Measurements from ENCODE around the gene KCNAB2.

Gene KCNAB2

DNA sequence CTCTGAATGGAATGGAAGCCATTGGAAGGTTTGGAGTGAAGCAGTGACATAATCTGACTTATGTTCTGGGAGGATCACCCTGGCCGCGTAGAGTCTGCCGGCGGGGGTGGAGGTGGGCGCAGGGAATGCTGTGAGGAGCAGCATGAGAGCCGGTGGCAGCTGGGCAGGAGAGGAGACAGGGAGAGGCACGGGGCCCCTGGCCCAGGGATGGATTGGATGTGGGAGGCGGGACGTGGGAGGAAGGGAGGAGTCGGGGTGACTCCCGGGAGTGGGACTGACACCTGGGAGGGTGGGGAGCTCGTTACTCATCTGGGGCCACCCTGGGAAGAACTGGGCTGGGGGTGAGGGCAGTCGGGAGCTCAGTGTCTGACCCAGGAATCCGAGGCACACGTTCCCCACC lies 10.4 kb upstream of the KCNAB2 start:
- DNase-seq (ENCODE audit: insufficient read length) (no peak), FAIRE-seq (no peak)
- TF ChIP-seq POLR2AphosphoS5 (IDR thresholded peaks at IDR 0.05; ENCODE audit: low read depth, low read length) (no peak), TAF1 (IDR thresholded peaks at IDR 0.05; ENCODE audit: borderline replicate concordance, low read depth, low read length) (no peak), POLR2A (IDR thresholded peaks at IDR 0.05; ENCODE audit: low read depth, low read length) (no peak)

DNA sequence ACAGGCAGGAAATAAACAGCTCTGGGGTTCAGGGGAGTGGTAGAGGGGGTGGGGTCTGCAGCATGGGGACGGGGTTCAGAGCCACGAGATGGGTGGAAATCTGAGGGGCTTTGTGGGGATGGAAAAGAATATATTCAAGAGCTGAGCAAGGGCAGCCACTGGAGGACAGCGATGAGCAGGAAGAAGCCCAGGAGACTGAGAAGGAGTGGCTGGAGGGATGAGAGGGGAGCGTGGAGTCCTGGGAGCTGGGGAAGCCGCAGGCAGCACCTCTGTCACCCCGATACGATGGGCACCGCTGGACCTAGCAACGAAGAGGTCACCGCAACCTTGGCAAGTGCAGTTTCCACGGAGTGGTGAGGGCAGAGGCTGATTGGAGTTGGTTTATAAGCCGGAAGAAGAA lies 10.0 kb upstream of the KCNAB2 start:
- no peak for TF ChIP-seq TAF1 (IDR thresholded peaks at IDR 0.05; ENCODE audit: borderline replicate concordance, low read depth, low read length)
- TF ChIP-seq POLR2A (IDR thresholded peaks at IDR 0.05; ENCODE audit: low read depth, low read length) = no peak
- no peak for TF ChIP-seq POLR2AphosphoS5 (IDR thresholded peaks at IDR 0.05; ENCODE audit: low read depth, low read length)
- DNase-seq (ENCODE audit: insufficient read length) = no peak
- no peak for FAIRE-seq

DNA sequence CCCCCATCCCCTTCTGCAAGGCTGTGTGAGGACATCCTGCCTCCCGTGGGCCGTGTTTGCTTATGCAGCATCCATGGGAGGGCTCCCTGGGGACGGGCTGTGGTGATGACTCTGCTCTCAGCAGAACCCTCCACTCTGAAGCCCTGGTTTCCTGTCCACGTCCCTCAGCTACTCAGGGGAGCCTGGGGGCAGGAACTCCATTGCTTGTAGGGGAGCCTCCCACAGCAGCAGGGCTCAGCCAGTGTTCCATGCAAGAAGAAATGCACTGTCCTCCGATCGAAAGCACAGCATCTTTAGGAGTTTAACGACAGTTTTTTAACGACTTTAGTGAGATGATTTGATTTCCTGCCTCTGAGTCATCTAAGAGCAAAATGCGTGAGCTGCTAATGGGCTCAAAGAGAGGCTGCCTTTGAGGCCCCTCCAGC lies 8.3 kb upstream of the KCNAB2 start:
- no peak for FAIRE-seq
- TF ChIP-seq TAF1 (IDR thresholded peaks at IDR 0.05; ENCODE audit: borderline replicate concordance, low read depth, low read length) = no peak
- no peak for TF ChIP-seq POLR2AphosphoS5 (IDR thresholded peaks at IDR 0.05; ENCODE audit: low read depth, low read length)
- no peak for DNase-seq (ENCODE audit: insufficient read length)

DNA sequence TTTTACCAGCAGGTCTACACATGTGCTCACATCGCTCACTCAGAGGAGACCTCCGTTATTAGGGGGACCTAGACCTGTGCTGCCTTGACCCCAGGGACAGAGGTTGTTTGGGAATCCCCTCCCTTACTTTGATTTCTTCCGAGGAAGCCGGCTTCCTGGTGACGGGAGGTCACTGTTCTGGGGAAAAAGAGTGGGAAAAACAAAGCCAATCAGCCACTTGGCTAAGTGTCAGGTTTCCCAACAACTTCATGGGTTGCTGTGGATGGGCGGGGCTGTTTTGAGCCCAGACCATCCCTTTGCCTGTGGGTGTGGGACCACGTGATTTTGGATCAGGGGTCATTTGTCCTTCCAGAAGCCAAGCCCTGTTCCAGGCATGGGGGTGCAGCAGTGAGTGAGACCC lies 7.1 kb upstream of the KCNAB2 start:
- DNase-seq (ENCODE audit: insufficient read length) (no peak), FAIRE-seq (no peak)
- TF ChIP-seq TAF1 (IDR thresholded peaks at IDR 0.05; ENCODE audit: borderline replicate concordance, low read depth, low read length) (no peak), POLR2AphosphoS5 (IDR thresholded peaks at IDR 0.05; ENCODE audit: low read depth, low read length) (no peak), POLR2A (IDR thresholded peaks at IDR 0.05; ENCODE audit: low read depth, low read length) (no peak)

DNA sequence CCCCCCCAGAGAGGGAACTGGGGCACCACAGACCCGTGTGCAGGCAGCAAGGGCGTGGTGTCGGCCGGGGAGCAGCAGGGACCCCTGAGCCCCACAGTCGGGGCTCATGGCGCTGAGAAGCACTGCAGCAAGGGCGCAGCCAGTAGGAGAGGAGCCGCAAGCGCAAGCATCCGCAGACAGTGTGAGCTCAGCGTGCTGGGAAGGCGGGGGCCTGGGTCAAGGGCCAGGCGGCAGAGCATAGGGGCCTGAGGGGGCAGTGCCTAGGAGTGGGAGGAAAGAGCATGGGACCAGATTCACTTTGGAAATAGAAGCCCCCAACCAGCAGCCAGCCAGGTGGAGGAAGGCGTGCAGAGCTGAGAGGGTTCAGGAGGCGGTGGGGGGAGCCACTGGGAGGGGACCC lies 6.7 kb upstream of the KCNAB2 start:
- FAIRE-seq = no peak
- TF ChIP-seq TAF1 (IDR thresholded peaks at IDR 0.05; ENCODE audit: borderline replicate concordance, low read depth, low read length) (no peak), POLR2AphosphoS5 (IDR thresholded peaks at IDR 0.05; ENCODE audit: low read depth, low read length) (no peak)
- no peak for DNase-seq (ENCODE audit: insufficient read length)

DNA sequence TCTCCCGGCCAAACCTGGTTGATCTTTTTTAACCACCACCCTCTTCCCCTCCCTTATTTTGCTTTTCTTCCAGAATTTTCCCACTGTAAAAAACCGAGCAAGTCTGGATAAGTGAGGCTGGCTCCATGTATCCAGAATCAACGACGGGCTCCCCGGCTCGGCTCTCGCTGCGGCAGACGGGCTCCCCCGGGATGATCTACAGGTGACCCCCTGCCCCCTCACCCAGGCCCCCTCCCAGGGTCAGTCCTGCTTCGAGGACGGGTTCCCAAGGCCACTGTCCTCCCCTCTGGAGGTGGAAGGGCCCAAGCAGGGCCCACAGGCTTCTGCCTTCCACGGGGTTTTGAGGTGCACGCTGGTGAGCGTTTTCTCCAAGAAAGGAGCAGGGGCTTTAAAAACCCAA lies 5.2 kb upstream of the KCNAB2 start:
- FAIRE-seq (no peak), DNase-seq (ENCODE audit: insufficient read length) (no peak)
- TF ChIP-seq POLR2AphosphoS5 (IDR thresholded peaks at IDR 0.05; ENCODE audit: low read depth, low read length) (no peak), POLR2A (IDR thresholded peaks at IDR 0.05; ENCODE audit: low read depth, low read length) (no peak), TAF1 (IDR thresholded peaks at IDR 0.05; ENCODE audit: borderline replicate concordance, low read depth, low read length) (no peak)

DNA sequence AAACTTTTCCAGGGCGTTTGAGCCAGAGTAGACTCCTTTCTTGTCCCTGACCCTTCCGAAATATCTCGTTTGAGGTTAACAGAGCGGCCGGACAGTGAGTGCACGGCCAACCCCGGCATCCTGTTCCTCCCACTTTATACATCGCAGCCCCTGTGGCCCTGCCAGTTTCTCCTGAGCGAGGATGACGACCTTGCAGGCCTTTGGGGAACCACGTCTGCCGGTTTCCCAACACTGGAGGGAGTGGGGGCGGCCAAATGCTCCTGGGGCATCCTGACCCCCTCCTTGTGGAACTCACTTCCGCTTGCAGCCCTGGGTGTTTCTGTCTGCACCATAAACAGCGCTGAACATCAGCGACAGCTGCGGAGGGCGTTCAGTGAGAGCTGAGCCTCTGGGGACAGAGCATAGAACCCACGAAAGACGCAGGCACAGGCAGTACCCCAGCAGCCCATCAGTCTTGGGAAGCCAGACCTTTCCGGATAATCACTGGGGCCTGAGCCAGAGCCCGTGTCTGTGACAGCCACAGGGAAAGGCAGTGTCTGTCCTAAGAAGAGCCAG lies 4.8 kb upstream of the KCNAB2 start:
- TF ChIP-seq TAF1 (IDR thresholded peaks at IDR 0.05; ENCODE audit: borderline replicate concordance, low read depth, low read length) (no peak), POLR2AphosphoS5 (IDR thresholded peaks at IDR 0.05; ENCODE audit: low read depth, low read length) (no peak), POLR2A (IDR thresholded peaks at IDR 0.05; ENCODE audit: low read depth, low read length) (no peak)
- FAIRE-seq (no peak), DNase-seq (ENCODE audit: insufficient read length) (no peak)

DNA sequence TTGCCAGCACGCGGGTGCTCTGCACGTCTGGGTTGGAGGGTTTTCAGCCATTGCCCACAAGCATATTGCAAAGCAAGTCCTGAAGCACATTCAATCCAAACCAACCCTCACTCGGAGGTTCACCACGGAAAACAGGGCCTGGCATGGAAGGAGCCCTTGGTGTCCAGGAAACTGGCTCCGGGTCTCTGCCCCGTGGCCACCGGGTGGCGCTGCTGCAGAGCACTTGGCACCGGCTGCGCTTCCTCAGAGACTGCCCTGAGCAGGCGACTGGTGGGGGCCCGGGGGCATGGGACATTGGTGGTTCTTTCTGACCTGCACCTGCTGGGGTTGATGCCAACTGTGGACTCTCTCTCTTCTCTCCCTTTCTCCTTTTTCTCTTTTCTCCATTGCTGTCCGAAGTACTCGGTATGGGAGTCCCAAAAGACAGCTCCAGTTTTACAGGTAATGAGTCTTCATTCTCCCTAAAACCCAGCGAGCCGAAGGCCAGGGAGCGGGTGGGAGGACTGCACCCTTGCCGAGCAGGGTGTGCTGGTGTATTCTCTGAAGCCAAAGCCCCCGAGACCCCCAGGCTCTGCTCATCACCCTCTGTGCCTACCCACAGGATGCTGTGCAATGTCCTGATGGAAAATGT lies 4.1 kb upstream of the KCNAB2 start:
- FAIRE-seq (no peak), DNase-seq (ENCODE audit: insufficient read length) (peak; percentile 58)
- TF ChIP-seq TAF1 (IDR thresholded peaks at IDR 0.05; ENCODE audit: borderline replicate concordance, low read depth, low read length) = no peak
- no peak for TF ChIP-seq POLR2AphosphoS5 (IDR thresholded peaks at IDR 0.05; ENCODE audit: low read depth, low read length)
- no peak for TF ChIP-seq POLR2A (IDR thresholded peaks at IDR 0.05; ENCODE audit: low read depth, low read length)

DNA sequence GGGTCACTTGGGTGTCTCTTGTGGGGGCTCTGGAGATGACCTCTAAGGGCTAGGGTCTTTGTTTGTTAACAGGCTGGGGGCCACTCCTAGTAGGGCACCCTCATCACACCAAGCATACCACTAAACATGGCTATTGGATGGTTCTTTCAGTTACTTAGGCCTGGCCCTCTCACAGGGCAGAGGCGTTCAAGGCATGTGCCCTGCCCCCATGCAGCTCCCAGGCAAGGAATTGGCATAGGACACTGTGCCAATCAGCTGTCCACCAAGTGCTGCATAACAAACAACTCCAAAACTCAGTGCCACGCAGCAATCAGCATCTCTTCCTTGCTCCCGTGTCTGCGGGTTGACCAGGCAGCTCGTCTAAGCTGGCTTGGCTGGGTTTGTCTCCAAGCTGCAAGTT lies 2.1 kb upstream of the KCNAB2 start:
- no peak for TF ChIP-seq POLR2A (IDR thresholded peaks at IDR 0.05; ENCODE audit: low read depth, low read length)
- no peak for TF ChIP-seq POLR2AphosphoS5 (IDR thresholded peaks at IDR 0.05; ENCODE audit: low read depth, low read length)
- TF ChIP-seq TAF1 (IDR thresholded peaks at IDR 0.05; ENCODE audit: borderline replicate concordance, low read depth, low read length) = no peak
- no peak for DNase-seq (ENCODE audit: insufficient read length)
- FAIRE-seq = no peak

DNA sequence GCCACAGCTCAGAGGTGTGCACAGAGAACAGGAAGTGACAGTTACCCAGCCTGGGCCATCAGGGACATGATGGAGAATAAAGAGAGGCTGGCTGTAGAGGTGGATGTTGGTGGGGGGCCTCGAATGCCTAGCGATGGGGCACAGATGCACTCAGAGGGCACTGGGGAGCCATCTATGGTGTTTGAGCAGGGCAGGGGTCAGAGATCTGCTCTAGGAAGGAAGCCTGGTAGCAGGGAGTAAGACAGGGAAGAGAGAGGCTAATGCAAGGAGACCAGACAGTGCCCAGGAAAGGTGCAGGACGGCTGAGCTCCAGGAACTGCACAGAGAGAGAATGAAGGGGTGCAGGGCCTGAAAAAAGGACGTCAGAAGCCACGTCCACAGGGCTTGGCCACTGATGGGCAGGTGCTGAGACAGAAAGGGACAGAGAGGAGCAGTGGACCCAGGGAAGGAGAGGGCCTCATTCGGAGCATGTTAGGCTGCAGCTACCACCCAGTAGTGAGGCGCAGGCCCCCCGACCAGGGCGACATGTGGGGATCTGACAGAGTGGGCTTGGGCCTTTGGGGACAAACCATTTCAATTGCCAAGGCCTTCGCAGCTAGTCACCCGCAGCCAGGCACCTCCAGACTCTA lies 1.1 kb upstream of the KCNAB2 start:
- no peak for FAIRE-seq
- TF ChIP-seq POLR2A (IDR thresholded peaks at IDR 0.05; ENCODE audit: low read depth, low read length) (no peak), TAF1 (IDR thresholded peaks at IDR 0.05; ENCODE audit: borderline replicate concordance, low read depth, low read length) (no peak), POLR2AphosphoS5 (IDR thresholded peaks at IDR 0.05; ENCODE audit: low read depth, low read length) (no peak)

DNA sequence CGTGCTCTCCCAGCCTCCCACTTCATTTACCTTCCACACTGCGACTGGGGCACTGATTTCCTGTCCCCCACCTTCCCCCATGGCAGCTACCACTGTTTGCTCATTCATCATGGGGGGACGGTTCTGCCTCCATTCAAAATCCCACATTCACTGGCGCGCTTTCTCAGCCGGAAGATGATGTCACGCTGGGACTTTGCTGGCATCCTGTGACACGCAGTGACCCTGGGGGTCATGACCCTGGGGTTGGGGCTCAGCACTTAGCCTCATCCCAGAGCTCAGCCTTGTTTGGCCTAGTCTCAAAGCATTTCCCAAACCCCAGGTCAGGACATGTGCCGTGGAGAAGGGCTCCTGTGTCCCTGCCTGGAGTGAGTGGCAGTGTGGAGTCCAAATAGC lies 582 bp upstream of the KCNAB2 start:
- FAIRE-seq = no peak
- DNase-seq (ENCODE audit: insufficient read length) = no peak
- no peak for TF ChIP-seq TAF1 (IDR thresholded peaks at IDR 0.05; ENCODE audit: borderline replicate concordance, low read depth, low read length)
- no peak for TF ChIP-seq POLR2AphosphoS5 (IDR thresholded peaks at IDR 0.05; ENCODE audit: low read depth, low read length)
- no peak for TF ChIP-seq POLR2A (IDR thresholded peaks at IDR 0.05; ENCODE audit: low read depth, low read length)

More for the DNA sequence above, 1.1 kb upstream of the KCNAB2 start:
- DNase-seq (ENCODE audit: insufficient read length) = no peak

DNA sequence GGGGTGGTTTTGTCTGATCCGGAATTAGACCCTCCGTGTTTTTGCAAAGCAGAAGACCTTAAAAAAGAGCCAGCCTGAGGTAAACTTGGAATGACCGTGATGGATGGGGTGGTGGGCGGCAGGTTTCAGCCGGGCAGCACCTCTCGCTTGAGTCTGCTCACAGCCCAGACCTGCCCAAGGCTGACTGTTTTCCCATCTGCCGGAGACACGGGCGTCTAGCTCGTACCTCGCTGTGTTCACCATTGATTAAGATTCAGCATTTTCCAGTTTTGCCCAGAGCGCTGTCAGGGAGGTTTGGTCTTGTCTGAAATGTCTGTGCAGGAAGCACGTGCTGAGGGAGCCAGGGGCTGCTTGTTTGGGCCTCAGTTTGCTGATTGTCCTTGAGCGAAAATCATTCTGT lies 591 bp downstream of the KCNAB2 start:
- no peak for TF ChIP-seq TAF1 (IDR thresholded peaks at IDR 0.05; ENCODE audit: borderline replicate concordance, low read depth, low read length)
- TF ChIP-seq POLR2A (IDR thresholded peaks at IDR 0.05; ENCODE audit: low read depth, low read length) = no peak
- no peak for TF ChIP-seq POLR2AphosphoS5 (IDR thresholded peaks at IDR 0.05; ENCODE audit: low read depth, low read length)
- no peak for FAIRE-seq
- no peak for DNase-seq (ENCODE audit: insufficient read length)

Measured in GM12892 (cell line).